HG03064 (cell line): Measurements from ENCODE around the gene OR2F1.
"Not testable (repeated sequence)": the region's sequence is repeated elsewhere in the genome, so short reads cannot be mapped to it uniquely, and the experiment has no call there.

Experiments
- ATAC-seq: cut with Tn5 transposase; IDR thresholded peaks from one replicate; pipeline ENCODE4 v1.9.1; 2021; ENCODE audit warnings: low read depth; ENCODE audit not compliant: unreplicated experiment

The OR2F1 gene

GRCh38 chr7:144006029-144006691 lies 51.5 kb downstream of the OR2F1 start:
- no peak for ATAC-seq

DNA sequence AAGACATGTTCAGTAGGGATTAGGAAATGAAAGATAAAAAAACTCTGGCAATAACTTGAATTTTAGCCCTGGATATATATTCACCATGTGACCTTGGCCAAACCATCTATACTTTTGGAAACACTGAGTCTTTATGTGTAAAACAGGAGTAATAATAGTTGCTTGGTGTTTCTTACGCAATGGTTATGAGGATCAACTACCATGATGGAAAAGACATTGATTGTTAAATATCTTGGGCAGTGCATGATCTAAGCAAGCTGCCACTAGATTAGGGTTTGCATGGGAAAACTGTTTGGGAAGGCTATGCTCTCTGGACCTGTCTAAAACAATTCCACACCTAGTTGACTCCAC lies 52.0 kb downstream of the OR2F1 start:
- ATAC-seq: no peak

- no peak for ATAC-seq
Measured at GRCh38 chr7:144009361-144009760, 54.7 kb downstream of the OR2F1 start.

- ATAC-seq: not testable (repeated sequence)
Measured at GRCh38 chr7:144010061-144010460, 55.4 kb downstream of the OR2F1 start.

GRCh38 chr7:144010821-144011220 lies 56.2 kb downstream of the OR2F1 start:
- not testable (repeated sequence) for ATAC-seq

DNA sequence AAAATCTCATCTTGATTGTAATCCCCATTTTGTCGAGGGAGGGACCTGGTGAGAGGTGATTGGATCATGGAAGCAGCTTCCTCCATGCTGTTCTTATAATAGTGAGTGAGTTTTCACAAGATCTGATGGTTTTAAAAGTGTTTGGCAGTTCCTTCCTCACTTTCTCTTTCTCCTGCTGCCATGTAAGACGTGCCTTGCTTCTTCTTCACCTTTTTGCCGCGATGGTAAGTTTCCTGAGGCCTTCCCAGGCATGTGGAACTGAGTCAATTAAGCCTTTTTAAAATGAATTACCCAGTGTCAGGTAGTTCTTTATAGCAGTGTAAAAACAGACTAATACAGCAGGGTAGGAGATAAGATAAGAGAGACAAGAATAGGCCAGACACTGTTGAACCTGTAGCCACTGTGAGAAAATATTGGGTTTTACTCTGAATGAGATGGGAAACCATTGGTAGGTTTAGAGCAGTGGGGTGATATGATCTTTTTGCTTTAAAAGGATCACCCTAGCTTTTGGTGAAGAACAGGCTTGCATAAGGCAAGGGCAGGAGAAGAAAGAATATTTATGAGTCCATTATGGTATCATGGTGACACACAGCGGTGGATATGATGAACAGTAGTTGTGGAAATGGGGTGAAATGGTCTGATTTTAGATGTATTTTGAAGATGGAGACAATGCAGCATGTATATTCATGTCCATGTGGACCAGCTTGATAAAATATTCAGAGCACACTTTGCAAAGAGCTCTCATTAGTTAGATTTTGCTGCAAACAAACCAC lies 57.0 kb downstream of the OR2F1 start:
- ATAC-seq: no peak
